Fibroblast of the aortic adventitia (primary cell): ENCODE results near the gene LTBP1. TPM values are rescaled to one million over a fixed set of nuclear protein-coding genes. Genes with fewer than 3 reads are reported as not detected.
A peak's percentile ranks its signal among the peaks of the same experiment; 100 is the strongest.
"Not testable (repeated sequence)": the region's sequence is repeated elsewhere in the genome, so short reads cannot be mapped to it uniquely, and the experiment has no call there.

Experiments
- DNase-seq: peaks from one replicate; pipeline ENCODE4 v3.0.0-alpha.2; 2010; ENCODE audit warnings: low read depth
- H3K4me3 ChIP-seq: 2 replicates; pipeline ENCODE4 v1.5.1; 2011; ENCODE audit warnings: low read depth, mild to moderate bottlenecking, control low read depth, low read length, moderate library complexity
- CTCF ChIP-seq: IDR thresholded peaks from 2 replicates; pipeline ENCODE4 v1.5.1; 2011; ENCODE audit warnings: mild to moderate bottlenecking, low read length, control low read depth, inconsistent platforms; ENCODE audit not compliant: insufficient read depth
- total RNA-seq: library from RNA; depleted of rRNA; stranded (reverse); fragments of >200 nt; gene quantifications from 2 replicates; pipeline ENCODE4 v1.2.3, GENCODE V29; 2012; ENCODE audit warnings: low replicate concordance

LTBP1 gene
- total RNA-seq, 1 donor = 947 TPM

GRCh38 chr2:33436083-33436482, 489.3 kb downstream of the LTBP1 start:
- DNase-seq = no peak
- no peak overlapping the region for H3K4me3 ChIP-seq
- no peak for TF ChIP-seq CTCF

- peak; percentile 96 for DNase-seq
- no peak overlapping the region for H3K4me3 ChIP-seq
- no peak for TF ChIP-seq CTCF
These were observed 490.5 kb downstream of the LTBP1 start for GRCh38 chr2:33437297-33437696.

GRCh38 chr2:33437815-33438214, 491.1 kb downstream of the LTBP1 start:
- H3K4me3 ChIP-seq = no peak overlapping the region
- DNase-seq = no peak
- no peak for TF ChIP-seq CTCF

GRCh38 chr2:33441235-33441810, 494.6 kb downstream of the LTBP1 start:
- peak; percentile 87 for TF ChIP-seq CTCF
- peak; percentile 86 for DNase-seq
- H3K4me3 ChIP-seq = no peak overlapping the region

GRCh38 chr2:33442052-33442451, 495.3 kb downstream of the LTBP1 start:
- H3K4me3 ChIP-seq, DNase-seq: not testable (repeated sequence)

GRCh38 chr2:33442528-33443079, 495.9 kb downstream of the LTBP1 start:
- peak; percentile 79 for DNase-seq
- TF ChIP-seq CTCF = no peak
- no peak overlapping the region for H3K4me3 ChIP-seq

- no peak overlapping the region for H3K4me3 ChIP-seq
- no peak for TF ChIP-seq CTCF
- DNase-seq = peak; percentile 77
These were observed 496.6 kb downstream of the LTBP1 start for GRCh38 chr2:33443274-33443829.
